GM18505 (cell line): ENCODE results near the gene L1CAM.

ENCODE experiments used
- ATAC-seq: cut with Tn5 transposase; IDR thresholded peaks from one replicate; pipeline ENCODE4 v1.9.1; 2021; ENCODE audit not compliant: unreplicated experiment
- POLR2A ChIP-seq: IDR thresholded peaks from 4 replicates; pipeline ENCODE4 v1.6.1; 2011; ENCODE audit warnings: borderline replicate concordance; ENCODE audit not compliant: insufficient read depth, insufficient read length; ENCODE audit errors: extremely low read depth

L1CAM gene, protein sequence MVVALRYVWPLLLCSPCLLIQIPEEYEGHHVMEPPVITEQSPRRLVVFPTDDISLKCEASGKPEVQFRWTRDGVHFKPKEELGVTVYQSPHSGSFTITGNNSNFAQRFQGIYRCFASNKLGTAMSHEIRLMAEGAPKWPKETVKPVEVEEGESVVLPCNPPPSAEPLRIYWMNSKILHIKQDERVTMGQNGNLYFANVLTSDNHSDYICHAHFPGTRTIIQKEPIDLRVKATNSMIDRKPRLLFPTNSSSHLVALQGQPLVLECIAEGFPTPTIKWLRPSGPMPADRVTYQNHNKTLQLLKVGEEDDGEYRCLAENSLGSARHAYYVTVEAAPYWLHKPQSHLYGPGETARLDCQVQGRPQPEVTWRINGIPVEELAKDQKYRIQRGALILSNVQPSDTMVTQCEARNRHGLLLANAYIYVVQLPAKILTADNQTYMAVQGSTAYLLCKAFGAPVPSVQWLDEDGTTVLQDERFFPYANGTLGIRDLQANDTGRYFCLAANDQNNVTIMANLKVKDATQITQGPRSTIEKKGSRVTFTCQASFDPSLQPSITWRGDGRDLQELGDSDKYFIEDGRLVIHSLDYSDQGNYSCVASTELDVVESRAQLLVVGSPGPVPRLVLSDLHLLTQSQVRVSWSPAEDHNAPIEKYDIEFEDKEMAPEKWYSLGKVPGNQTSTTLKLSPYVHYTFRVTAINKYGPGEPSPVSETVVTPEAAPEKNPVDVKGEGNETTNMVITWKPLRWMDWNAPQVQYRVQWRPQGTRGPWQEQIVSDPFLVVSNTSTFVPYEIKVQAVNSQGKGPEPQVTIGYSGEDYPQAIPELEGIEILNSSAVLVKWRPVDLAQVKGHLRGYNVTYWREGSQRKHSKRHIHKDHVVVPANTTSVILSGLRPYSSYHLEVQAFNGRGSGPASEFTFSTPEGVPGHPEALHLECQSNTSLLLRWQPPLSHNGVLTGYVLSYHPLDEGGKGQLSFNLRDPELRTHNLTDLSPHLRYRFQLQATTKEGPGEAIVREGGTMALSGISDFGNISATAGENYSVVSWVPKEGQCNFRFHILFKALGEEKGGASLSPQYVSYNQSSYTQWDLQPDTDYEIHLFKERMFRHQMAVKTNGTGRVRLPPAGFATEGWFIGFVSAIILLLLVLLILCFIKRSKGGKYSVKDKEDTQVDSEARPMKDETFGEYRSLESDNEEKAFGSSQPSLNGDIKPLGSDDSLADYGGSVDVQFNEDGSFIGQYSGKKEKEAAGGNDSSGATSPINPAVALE

DNA sequence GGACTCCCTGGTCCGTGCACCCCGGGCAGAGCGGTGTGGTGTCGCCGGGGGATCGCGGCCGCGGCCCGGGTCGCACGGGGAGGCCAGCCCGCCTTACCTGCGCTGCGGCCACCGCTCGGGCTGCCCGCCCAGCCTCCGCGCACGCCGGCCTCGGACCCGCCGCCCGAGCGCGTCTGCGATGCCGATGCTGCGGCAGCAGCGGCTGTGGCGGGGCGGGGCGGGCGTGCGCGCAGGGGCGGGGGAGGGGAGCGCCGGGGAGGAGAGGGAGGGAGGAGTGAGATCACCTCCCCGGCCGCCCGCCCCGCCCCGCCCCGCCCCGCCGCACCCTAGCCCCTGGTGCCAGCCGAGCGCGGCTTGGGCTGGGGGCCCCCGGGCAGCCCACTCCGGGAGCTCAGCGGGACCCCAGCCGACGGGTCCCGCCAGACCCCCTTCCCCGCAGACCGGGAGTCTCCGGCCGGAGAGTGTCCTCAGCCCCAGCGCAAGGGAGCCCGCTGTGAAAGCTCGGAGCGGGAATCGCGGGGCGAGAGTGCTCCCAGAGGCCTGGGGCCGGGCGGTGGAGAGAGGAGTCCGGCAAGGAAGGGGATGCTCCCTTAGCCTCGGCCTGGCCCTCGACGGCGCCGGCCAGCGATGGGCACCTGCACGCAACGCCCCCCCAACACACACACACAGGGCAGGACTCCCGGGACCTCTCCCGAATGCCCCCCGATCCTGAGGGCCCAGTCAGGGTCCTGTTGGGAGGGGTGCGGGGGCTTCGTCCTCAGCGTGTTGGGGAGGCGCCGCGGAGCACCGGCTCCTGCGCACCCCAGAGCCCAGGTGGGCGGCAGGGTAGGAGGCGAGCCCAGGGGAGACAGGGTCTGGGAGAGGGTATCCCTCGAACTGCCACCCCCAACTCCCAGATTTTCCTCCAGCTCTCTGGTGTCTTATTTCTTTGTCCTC lies at the start of gene L1CAM:
Gene L1CAM (minus strand): TSS at position 206 of the 936 bp plus-strand sequence. CDS start 10,337 bp downstream, outside the sequence.
- no peak for ATAC-seq
- TF ChIP-seq POLR2A, result no peak

DNA sequence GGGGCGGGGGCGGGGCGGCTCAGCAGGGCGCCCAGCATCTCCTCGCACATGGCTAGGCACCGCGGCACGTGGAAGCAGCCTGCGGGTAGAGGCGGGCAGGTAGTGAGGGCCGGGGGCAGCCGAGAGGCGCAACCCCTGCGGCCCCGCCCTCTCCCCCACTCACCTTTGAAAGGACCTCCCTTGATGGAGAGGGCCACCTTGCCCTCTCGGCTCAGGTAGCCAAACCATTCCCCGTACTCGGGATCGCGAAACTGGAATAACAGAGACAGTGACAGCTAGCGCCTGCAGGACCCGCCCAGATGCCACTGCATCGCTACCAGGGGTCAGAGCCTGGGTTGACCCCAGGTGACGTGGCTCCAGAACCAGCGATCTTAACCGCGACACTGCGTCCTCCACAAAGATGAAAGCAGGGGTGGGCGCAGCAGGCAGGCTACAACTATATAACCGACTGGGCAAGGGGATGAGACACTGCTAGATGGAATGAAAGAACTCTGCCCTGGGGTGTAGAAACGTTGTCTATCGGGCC lies 49.4 kb upstream of the L1CAM start:
- TF ChIP-seq POLR2A, result no peak
- ATAC-seq, result peak; percentile 2

DNA sequence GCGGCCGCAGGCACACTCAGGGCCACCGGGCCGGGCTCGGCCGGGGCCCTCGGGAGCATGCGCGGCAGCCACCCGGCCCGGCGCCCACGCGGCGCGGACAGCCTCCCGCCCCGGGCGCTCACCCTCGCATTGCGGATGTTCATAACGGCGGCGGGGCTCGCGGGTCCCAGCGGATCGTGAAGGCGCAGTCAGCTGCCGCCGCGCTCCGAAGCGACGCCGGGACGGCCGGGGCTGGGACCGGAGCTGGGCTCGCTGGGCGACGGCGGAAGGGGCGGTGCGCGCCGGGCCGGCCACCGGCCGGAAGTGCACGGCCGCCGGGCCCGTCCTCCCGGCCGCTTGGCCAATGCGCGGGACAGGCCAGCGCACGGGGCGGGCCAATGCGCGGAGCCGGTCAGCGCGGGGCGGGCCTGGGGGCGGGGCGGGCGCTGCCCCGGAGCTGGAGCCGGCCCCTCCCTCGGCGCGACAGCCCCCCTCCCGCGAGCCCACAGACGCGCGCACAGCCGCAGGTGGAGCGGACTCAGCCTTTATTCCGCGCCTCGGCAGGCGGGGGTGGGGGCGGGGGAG lies 48.9 kb upstream of the L1CAM start, which contains the start of gene NAA10:
Gene NAA10 (minus strand): TSS at position 276 of the 564 bp plus-strand sequence. CDS start 133 bp downstream, at position 143.
- peak; percentile 64 for TF ChIP-seq POLR2A
- ATAC-seq, result peak; percentile 79

DNA sequence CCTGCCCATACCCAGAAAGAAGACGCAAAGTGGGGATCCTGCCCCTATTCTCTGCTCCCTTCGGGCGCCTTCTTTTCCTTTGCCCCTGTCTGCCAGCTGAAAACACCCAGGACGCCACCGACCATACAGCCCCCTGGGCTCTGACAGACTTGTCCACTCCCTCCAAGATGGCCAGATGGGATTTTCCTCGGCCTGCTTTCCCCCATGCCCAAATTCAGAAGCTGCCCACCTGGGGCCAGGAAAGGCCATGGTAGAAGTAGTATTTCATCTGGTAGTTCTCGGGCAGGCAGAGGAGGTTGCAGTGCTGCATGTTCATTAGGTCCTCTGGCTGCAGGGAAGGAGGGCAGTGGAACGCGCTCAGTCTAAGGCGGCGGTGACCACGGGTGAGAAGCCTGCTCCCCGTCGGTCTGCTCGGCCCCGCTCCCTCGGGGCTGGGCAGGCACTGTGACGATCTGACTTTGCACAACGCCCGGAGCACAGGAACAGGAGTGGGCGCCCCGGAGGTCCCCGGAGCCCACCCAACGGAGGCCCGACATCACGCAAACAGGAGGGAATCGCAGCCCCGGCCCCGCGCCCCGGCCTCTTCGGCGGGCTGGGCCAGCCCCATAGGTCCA lies 48.3 kb upstream of the L1CAM start:
- ATAC-seq, result peak; percentile 18
- no peak for TF ChIP-seq POLR2A

DNA sequence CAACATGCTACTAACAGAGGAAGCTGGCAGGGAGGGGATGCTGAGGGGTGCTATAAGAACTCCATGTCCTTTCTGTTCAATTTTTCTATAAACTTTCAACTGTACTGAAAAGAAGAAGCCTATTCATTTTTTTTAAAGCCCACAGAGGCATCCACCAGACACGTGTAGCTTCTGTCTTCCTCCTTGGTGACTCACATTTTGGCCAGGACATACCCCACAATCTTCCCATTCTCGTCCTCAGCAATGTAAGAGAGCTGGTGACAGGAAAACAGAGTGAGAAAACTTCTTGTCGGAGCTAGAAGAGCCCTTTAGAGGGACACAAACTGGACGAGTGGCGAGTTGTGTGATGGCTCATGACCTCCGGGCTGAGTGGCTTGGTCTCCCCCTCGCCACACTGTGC lies 47.8 kb upstream of the L1CAM start:
- ATAC-seq, result no peak
- TF ChIP-seq POLR2A, result no peak

DNA sequence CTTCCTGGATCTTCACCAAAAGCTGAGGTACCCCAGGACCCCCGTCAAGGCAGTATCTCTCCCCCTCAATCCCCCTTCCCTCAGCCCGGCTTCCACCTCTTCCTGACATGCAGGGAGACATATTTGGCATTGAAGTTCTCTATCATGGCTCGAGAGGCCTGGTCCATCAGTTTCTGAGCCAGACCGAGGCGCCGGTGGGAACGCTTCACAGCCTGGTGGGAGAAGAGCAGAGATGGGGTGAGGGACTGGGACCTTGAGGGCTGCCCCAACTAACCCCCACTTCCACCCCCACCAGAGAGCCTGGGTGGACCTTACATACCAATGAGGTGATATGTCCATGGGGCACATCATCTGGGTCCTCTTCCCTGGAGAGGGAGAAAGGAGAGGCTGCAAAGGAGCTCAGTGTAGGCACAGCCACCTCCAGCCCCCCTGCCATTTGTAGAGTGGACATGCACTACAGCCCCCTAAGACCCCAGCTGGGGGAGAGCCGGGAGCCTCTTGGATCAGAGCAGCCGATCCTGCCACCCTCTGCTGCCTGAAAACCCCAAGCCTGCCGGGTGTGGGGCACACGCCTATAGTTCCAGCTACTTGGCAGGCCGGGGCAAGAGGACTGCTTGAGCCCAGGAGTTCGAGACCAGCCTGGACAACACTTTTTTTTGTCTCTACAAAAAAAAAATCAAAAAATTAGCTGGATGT lies 46.4 kb upstream of the L1CAM start:
- ATAC-seq, result no peak
- no peak for TF ChIP-seq POLR2A

DNA sequence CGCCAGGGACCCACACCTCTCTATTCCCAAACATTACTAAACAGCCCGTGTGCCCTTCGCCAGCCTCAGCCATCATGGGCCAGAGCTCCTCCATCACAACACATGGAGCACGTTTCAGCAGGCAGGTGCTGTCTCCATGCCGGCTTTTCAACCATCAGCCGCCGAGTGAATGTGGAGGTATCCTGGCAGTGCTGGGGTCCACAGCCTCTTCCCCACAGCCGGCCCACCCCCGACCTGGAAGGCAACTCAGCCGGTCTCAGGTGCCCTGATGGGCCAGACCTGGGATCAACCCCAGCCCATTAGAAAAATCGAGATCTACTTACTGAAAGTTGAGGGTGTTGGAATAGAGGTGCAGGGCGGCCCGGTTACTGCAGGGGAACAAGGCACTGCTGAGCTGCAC lies 45.8 kb upstream of the L1CAM start:
- ATAC-seq, result no peak
- no peak for TF ChIP-seq POLR2A

DNA sequence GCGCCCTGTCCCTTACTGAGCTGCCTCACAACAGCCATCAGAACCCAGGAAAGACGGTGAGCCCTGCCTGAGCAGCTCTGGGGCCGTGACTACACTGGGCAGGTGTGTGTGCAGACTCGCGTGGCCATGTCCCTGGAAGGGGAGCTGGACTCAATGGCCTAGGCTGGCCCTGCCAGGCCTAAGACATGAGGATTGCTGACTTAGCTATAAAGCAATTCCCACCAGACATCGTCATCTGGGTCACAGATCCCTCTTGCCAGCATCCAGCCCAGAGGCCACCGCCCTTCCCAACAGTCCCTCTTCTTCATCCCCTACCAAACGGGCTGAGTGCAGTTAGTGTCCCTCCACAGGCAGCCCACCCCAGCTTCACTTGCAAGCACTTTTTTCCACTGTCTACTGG lies 45.2 kb upstream of the L1CAM start:
- no peak for ATAC-seq
- TF ChIP-seq POLR2A, result no peak

DNA sequence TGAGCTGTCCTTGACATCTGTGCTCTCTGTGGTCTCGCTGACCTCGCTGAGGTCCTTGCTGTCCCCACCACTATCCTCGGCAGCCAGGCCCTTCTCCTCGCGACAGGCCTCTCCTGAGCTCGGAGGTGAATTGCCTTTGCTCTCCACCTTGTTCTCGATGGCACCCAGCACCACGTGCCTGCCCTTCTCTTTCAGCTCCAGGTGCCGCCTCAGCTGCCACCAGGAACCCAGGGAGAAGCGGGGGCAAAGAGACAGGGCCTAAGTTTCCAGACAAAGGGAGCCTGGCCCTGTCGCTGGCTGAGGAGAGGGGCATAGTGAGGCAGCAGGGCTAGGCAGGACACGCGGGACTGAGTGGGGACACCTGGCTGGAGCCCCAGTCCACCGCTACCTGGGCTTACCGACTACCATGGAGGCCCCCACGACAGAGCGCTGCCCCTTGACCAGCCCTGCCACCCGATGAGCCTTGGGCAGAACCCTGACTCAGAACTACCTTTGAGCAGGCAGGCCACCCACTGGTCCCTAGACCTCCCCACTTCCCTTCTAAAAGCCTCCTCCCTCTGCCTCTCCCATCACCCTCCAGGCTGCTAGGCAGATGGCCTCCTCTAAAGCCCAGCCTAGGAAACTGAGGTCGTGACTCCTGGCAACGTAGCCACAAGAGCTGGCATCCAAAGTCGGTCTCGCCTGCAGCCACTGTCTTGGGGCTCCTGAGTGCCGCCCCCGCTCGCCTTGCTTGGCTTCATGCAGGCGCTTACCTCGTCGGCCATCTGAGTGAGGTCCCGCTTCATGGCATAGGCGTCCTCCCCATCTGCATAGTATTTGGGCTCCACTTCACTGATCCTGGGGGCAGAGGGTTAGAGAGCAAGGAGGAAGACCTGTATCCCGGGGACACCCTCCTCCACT lies 44.3 kb upstream of the L1CAM start:
- no peak for ATAC-seq
- TF ChIP-seq POLR2A, result no peak

DNA sequence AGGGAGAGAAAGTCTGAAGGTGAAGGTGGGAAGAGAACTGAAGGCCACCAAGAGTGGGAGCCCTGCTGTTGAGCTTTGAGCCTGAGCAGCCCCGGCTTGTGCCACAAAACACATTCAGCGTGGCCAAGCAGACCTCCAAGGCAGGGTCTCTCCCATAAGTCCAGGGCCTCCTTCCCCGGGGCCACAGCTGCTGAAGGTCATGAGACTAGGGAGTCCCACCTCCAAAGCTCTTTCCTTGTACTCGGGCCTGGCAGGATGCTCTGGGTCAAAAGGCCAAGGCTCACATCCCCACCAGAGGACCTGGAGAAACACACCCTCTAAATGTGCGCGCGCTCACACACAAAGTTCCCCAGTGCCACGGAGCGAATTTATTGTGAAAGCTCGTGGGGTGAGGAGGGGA lies 43.6 kb upstream of the L1CAM start:
- no peak for TF ChIP-seq POLR2A
- no peak for ATAC-seq
